Measurements from ENCODE around the gene PIM2. TPM values are rescaled to one million over a fixed set of nuclear protein-coding genes. Genes with fewer than 3 reads are reported as not detected.

The PIM2 gene
- total RNA-seq, 1 donor from 2014 or later: 11.5 TPM

GRCh38 chrX:48897625-48898306 is 21.1 kb downstream of the PIM2 start, which contains the start of the genes PQBP1 and TIMM17B:
Gene PQBP1 (plus strand): TSS chrX:48897930. CDS start chrX:48898510, 580 bp downstream.
Gene TIMM17B (minus strand): TSS chrX:48897768. CDS start chrX:48897749, 19 bp downstream.
- Histone ChIP-seq H3K4me1 (peaks cover 14% of the 10 kb centered on the region), H3K9me3 (no peaks in the 10 kb centered on the region), H3K4me3 (peak within 1 kb of the TSS; percentile 54 to 62), H3K27me3 (no peaks in the 10 kb centered on the region), H3K27ac (peak within 1 kb of the TSS; percentile 91), H3K36me3 (peaks cover 0 to 9% of the 10 kb centered on the region in 2 donors)
- DNase-seq (ENCODE audit: extremely low spot score in 2 of 2): peak; percentile 94 to 96
- TF ChIP-seq POLR2AphosphoS5 (IDR thresholded peaks at IDR 0.05; ENCODE audit: insufficient read depth in 1 of 2, low read depth in 1 of 2) (peak in 1 of 2 donors; percentile 93), POLR2A (IDR thresholded peaks at IDR 0.05) (peak in 1 of 2 donors; percentile 39), CTCF (IDR thresholded peaks at IDR 0.05) (no peak)
- intact Hi-C loops (cut with DNase I): no loop called here

DNA sequence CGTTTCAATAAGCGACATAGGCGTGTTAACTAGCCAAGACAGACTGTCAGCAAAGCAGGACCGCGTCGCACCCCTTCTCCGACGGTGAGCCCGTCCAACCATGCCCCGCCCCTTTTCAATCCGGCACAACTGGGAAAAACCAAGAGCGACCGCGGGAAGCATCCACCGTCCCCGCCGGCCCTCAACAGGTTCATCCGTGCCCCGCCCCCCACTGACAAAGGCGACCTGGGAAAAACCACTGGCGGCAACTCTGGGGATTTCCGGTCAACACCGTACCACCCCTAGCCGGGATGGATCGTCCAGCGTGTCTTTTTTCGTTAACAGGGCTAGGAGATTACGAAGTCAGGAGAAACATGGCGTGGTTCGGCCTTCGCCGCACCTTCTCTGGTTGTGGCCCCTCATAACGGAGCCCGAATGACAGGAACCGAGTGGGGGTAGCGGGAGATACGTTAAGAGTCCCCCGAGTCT is 21.6 kb downstream of the PIM2 start:
- no peak for TF ChIP-seq CTCF (IDR thresholded peaks at IDR 0.05)
- TF ChIP-seq POLR2A (IDR thresholded peaks at IDR 0.05): no peak
- TF ChIP-seq POLR2AphosphoS5 (IDR thresholded peaks at IDR 0.05; ENCODE audit: insufficient read depth in 1 of 2, low read depth in 1 of 2): no peak
- Histone ChIP-seq H3K36me3 (peaks cover 0 to 8% of the 10 kb centered on the region in 2 donors), H3K4me3 (peak overlapping the region; percentile 54 to 62), H3K9me3 (no peaks in the 10 kb centered on the region), H3K4me1 (peaks cover 14% of the 10 kb centered on the region), H3K27ac (peak overlapping the region; percentile 91), H3K27me3 (no peaks in the 10 kb centered on the region)
- no peak for DNase-seq (ENCODE audit: extremely low spot score in 2 of 2)
- intact Hi-C loops (cut with DNase I): no loop called here

DNA sequence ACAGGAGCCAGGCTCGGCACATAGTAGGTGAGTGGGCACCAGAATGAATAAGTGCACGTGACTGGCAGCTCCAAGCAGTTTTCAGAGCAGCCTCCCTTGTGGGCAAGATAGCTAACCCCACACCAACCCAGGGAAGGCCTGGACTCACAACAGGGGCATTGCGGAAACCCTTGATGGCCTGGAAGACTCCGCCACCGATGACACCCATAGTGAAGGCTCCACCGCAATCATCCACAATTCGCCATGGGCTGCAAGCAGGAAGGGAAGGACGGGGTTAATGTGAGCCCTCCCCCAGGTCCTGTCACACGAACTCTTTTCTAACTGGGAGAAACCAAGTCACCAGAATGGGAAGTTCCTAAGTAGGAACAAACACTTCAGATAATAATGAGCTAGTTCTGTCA is 22.2 kb downstream of the PIM2 start:
- H3K27me3 ChIP-seq: no peaks in the 10 kb centered on the region
- no peak for TF ChIP-seq POLR2AphosphoS5 (IDR thresholded peaks at IDR 0.05; ENCODE audit: insufficient read depth in 1 of 2, low read depth in 1 of 2)
- no peak for TF ChIP-seq CTCF (IDR thresholded peaks at IDR 0.05)
- TF ChIP-seq POLR2A (IDR thresholded peaks at IDR 0.05): no peak
- peaks cover 14% of the 10 kb centered on the region for H3K4me1 ChIP-seq
- H3K9me3 ChIP-seq: no peaks in the 10 kb centered on the region
- DNase-seq (ENCODE audit: extremely low spot score in 2 of 2): no peak
- intact Hi-C loops (cut with DNase I): no loop called here
- peaks cover 0 to 8% of the 10 kb centered on the region in 2 donors for H3K36me3 ChIP-seq
- peak overlapping the region; percentile 91 for H3K27ac ChIP-seq
- peak overlapping the region; percentile 54 to 62 for H3K4me3 ChIP-seq

DNA sequence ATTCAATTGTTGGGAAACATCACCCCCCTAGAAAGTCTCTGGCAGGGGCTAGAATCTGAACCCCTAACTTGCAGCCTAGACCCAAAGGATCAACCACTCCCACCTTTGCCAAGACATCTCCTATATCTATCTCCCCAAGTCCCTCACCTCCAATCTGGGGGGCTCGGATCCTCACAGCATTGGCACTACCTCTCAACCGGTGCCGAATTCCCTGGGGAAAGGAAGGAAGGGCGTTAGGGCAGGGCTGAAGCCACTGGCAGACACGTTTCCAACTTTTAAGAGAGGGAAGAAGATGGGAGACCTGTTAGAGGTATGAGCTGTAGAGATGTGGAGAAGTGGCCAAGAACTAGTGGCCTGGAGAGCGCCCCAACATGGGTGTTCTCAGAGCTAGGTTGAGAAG is 23.9 kb downstream of the PIM2 start:
- no peak overlapping the region for H3K4me3 ChIP-seq
- TF ChIP-seq POLR2A (IDR thresholded peaks at IDR 0.05): no peak
- TF ChIP-seq CTCF (IDR thresholded peaks at IDR 0.05): no peak
- intact Hi-C loops (cut with DNase I): no loop called here
- H3K9me3 ChIP-seq: no peaks in the 10 kb centered on the region
- peaks cover 19% of the 10 kb centered on the region for H3K4me1 ChIP-seq
- H3K27ac ChIP-seq: no peak overlapping the region
- DNase-seq (ENCODE audit: extremely low spot score in 2 of 2): no peak
- no peaks in the 10 kb centered on the region for H3K36me3 ChIP-seq
- H3K27me3 ChIP-seq: no peaks in the 10 kb centered on the region
